GM21786 (cell line): ENCODE measurements around the gene CES3.

Source experiments
- ATAC-seq: cut with Tn5 transposase; IDR thresholded peaks from one replicate; pipeline ENCODE4 v1.9.1; 2021; ENCODE audit not compliant: unreplicated experiment

CES3 gene

GRCh38 chr16:66961065-66961744 is at the start of gene CES3:
TSS of gene CES3 (plus strand) at chr16:66961266. CDS start at chr16:66961308, 42 bp downstream.
- peak; percentile 86 for ATAC-seq

GRCh38 chr16:66911801-66912200 is 49.3 kb upstream of the CES3 start:
- no peak for ATAC-seq

- no peak for ATAC-seq
These were observed 48.0 kb upstream of the CES3 start for GRCh38 chr16:66913081-66913480.

GRCh38 chr16:66913711-66914110 is 47.4 kb upstream of the CES3 start:
- ATAC-seq = no peak

GRCh38 chr16:66914541-66914940 is 46.5 kb upstream of the CES3 start:
- no peak for ATAC-seq

- no peak for ATAC-seq
These were observed 46.0 kb upstream of the CES3 start for GRCh38 chr16:66915041-66915440.

- ATAC-seq = no peak
These were observed 44.5 kb upstream of the CES3 start for GRCh38 chr16:66916518-66916917.

GRCh38 chr16:66917741-66918140 is 43.3 kb upstream of the CES3 start:
- no peak for ATAC-seq

- no peak for ATAC-seq
These were observed 42.7 kb upstream of the CES3 start for GRCh38 chr16:66918355-66918754.

GRCh38 chr16:66918803-66919568 is 42.1 kb upstream of the CES3 start, which contains the start of gene CDH16:
TSS of gene CDH16 (minus strand) at chr16:66918885. CDS start at chr16:66918065, 820 bp downstream.
- ATAC-seq = no peak

GRCh38 chr16:66919569-66920298 is 41.3 kb upstream of the CES3 start:
- ATAC-seq = no peak

GRCh38 chr16:66920299-66920590 is 40.8 kb upstream of the CES3 start:
- no peak for ATAC-seq

GRCh38 chr16:66920924-66921680 is 40.0 kb upstream of the CES3 start:
- ATAC-seq = no peak

- ATAC-seq = no peak
These were observed 39.2 kb upstream of the CES3 start for GRCh38 chr16:66921729-66922450.

- ATAC-seq = no peak
These were observed 37.8 kb upstream of the CES3 start for GRCh38 chr16:66923247-66923731.

GRCh38 chr16:66923866-66924265 is 37.2 kb upstream of the CES3 start:
- no peak for ATAC-seq

GRCh38 chr16:66924527-66925321 is 36.3 kb upstream of the CES3 start:
- no peak for ATAC-seq

- ATAC-seq = no peak
These were observed 35.7 kb upstream of the CES3 start, which contains the start of gene RRAD for GRCh38 chr16:66925322-66925840. TSS of gene RRAD (minus strand) at chr16:66925535. CDS start at chr16:66925179, 356 bp downstream.
